DLD1 (cell line): ENCODE data around the gene PPM1H.

ENCODE experiments used
- in situ Hi-C: cut with HindIII; loops from 2 replicates; pipeline ENCODE4 v1.10.0; 2017; ENCODE audit warnings: low sequenced_read_pairs

PPM1H gene

GRCh38 chr12:62720661-62721330, 214.2 kb downstream of the PPM1H start:
- in situ Hi-C loops, result no loop called here

GRCh38 chr12:62720025-62720424, 214.9 kb downstream of the PPM1H start:
- in situ Hi-C loops, result no loop called here

GRCh38 chr12:62718762-62719426, 216.1 kb downstream of the PPM1H start:
- in situ Hi-C loops, result no loop called here

GRCh38 chr12:62717643-62718042, 217.3 kb downstream of the PPM1H start:
- in situ Hi-C loops, result no loop called here

GRCh38 chr12:62716866-62717525, 218.0 kb downstream of the PPM1H start:
- in situ Hi-C loops, result no loop called here

GRCh38 chr12:62716037-62716436, 218.9 kb downstream of the PPM1H start:
- in situ Hi-C loops, result no loop called here

- in situ Hi-C loops, result no loop called here
Observed at GRCh38 chr12:62714774-62715721, 219.9 kb downstream of the PPM1H start.

- in situ Hi-C loops, result no loop called here
Observed at GRCh38 chr12:62714181-62714773, 220.7 kb downstream of the PPM1H start.

- in situ Hi-C loops, result no loop called here
Observed at GRCh38 chr12:62713723-62714122, 221.2 kb downstream of the PPM1H start.

- in situ Hi-C loops, result no loop called here
Observed at GRCh38 chr12:62712681-62713573, 222.0 kb downstream of the PPM1H start.

GRCh38 chr12:62711631-62712241, 223.2 kb downstream of the PPM1H start:
- in situ Hi-C loops, result no loop called here

- in situ Hi-C loops, result no loop called here
Observed at GRCh38 chr12:62709311-62709710, 225.6 kb downstream of the PPM1H start.

- in situ Hi-C loops, result no loop called here
Observed at GRCh38 chr12:62707939-62708338, 227.0 kb downstream of the PPM1H start.

GRCh38 chr12:62705846-62706245, 229.1 kb downstream of the PPM1H start:
- in situ Hi-C loops, result no loop called here

GRCh38 chr12:62703011-62703380, 232.0 kb downstream of the PPM1H start:
- in situ Hi-C loops, result no loop called here

- in situ Hi-C loops, result no loop called here
Observed at GRCh38 chr12:62701492-62701891, 233.5 kb downstream of the PPM1H start.

- in situ Hi-C loops, result no loop called here
Observed at GRCh38 chr12:62700091-62700880, 234.7 kb downstream of the PPM1H start.

GRCh38 chr12:62698701-62699101, 236.2 kb downstream of the PPM1H start:
- in situ Hi-C loops, result no loop called here
